Left renal cortex interstitium (tissue), 4 donors: ENCODE data around the gene CD59. TPM values are rescaled to one million over a fixed set of nuclear protein-coding genes. Genes with fewer than 3 reads are reported as not detected.

Experiments used
- polyA plus RNA-seq, 4 donors: library from polyadenylated mRNA; unstranded; fragments of 120-200 nt; gene quantifications; one replicate each; pipeline ENCODE4 v1.2.1, GENCODE V29; 2013; ENCODE audit not compliant: insufficient read length in 4 of 4

Gene CD59
- polyA plus RNA-seq, 4 donors: 210 to 333 (median 247) TPM

Other genes starting within 250 kb of the CD59 start
- not detected for gene C11orf91, start 35.6 kb downstream of the CD59 start, polyA plus RNA-seq
- 10 to 100 TPM; 46.3 to 62.2 (median 56.0) TPM for gene FBXO3, start 38.1 kb upstream of the CD59 start, polyA plus RNA-seq
- 10 to 100 TPM; 26.7 to 40.4 (median 31.1) TPM for gene LMO2, start 155.7 kb upstream of the CD59 start, polyA plus RNA-seq